HCT116 (cell line): Measurements from ENCODE around the gene BNC2.

Experiments used
- ATF3 ChIP-seq: IDR thresholded peaks from 2 replicates; pipeline ENCODE4 v1.6.1; 2012
- CTCF ChIP-seq, 3 experiments: fragments of 200-600 bp in 1 of 3; sonication (generic) in 1 of 3; IDR thresholded peaks in 2 of 3; conservative IDR thresholded peaks in 1 of 3; 2 replicates each; pipeline ENCODE4 v1.5.1; 2012 to 2017; ENCODE audit warnings: low read depth in 2 of 3, low read length in 2 of 3, antibody characterized with exemption in 1 of 3, borderline replicate concordance in 1 of 3, control low read depth in 1 of 3, mild to moderate bottlenecking in 1 of 3, mixed read lengths in 1 of 3, mixed run types in 1 of 3, moderate library complexity in 1 of 3; ENCODE audit not compliant: insufficient read depth in 1 of 3
- EGR1 ChIP-seq: IDR thresholded peaks from 2 replicates; pipeline ENCODE4 v1.6.1; 2012; ENCODE audit warnings: low read depth
- EZH2 ChIP-seq: fragments of 200-600 bp; sonication (generic); IDR thresholded peaks from 2 replicates; pipeline ENCODE4 v1.6.1; 2017; ENCODE audit warnings: antibody characterized with exemption, mixed run types
- EZH2phosphoT487 ChIP-seq: fragments of 200-600 bp; IDR thresholded peaks from 2 replicates; pipeline ENCODE4 v1.6.1; 2018; ENCODE audit warnings: antibody characterized with exemption, borderline replicate concordance
- POLR2A ChIP-seq: IDR thresholded peaks from 2 replicates; pipeline ENCODE4 v1.7.0; 2011; ENCODE audit warnings: borderline replicate concordance; ENCODE audit not compliant: insufficient read depth, insufficient read length; ENCODE audit errors: extremely low read depth
- SIN3A ChIP-seq: IDR thresholded peaks from 2 replicates; pipeline ENCODE4 v1.6.1; 2012; ENCODE audit warnings: low read depth

- no peak for TF ChIP-seq EZH2phosphoT487
- TF ChIP-seq CTCF (IDR thresholded peaks at IDR 0.05 in 2 of 3, conservative IDR thresholded peaks at IDR 0.05 in 1 of 3; ENCODE audit: borderline replicate concordance in 1 of 3, insufficient read depth in 1 of 3, low read depth in 2 of 3, low read length in 2 of 3): no peak
- no peak for TF ChIP-seq POLR2A
- TF ChIP-seq EZH2: no peak
- no peak for TF ChIP-seq SIN3A
- no peak for TF ChIP-seq EGR1
- no peak for TF ChIP-seq ATF3
Measured at GRCh38 chr9:16912197-16912596, 41.7 kb upstream of the BNC2 start.
